LNCaP clone FGC (cell line): ENCODE measurements around the gene FAM13B.
"Not testable (repeated sequence)": the region's sequence is repeated elsewhere in the genome, so short reads cannot be mapped to it uniquely, and the experiment has no call there.

Experiments used
- DNase-seq: peaks from one replicate; pipeline ENCODE4 v3.0.0-alpha.2; 2011; ENCODE audit warnings: low read depth
- H3K4me3 ChIP-seq: 2 replicates; pipeline ENCODE4 v1.5.1; 2011; ENCODE audit warnings: mild to moderate bottlenecking, low read depth, low read length, control low read depth
- CTCF ChIP-seq: IDR thresholded peaks from 2 replicates; pipeline ENCODE4 v1.5.1; 2012; ENCODE audit warnings: mild to moderate bottlenecking; ENCODE audit not compliant: control insufficient read depth, insufficient read depth; ENCODE audit errors: extremely low read depth

FAM13B gene

GRCh38 chr5:138051441-138052296 lies 18.8 kb upstream of the FAM13B start:
- TF ChIP-seq CTCF = no peak
- DNase-seq = no peak
- H3K4me3 ChIP-seq = no peak overlapping the region

- H3K4me3 ChIP-seq, DNase-seq: not testable (repeated sequence)
Observed at GRCh38 chr5:138045283-138045682, 12.4 kb upstream of the FAM13B start.

- no peak overlapping the region for H3K4me3 ChIP-seq
- TF ChIP-seq CTCF = no peak
- DNase-seq = no peak
Observed at GRCh38 chr5:138038826-138039225, 5.9 kb upstream of the FAM13B start.

GRCh38 chr5:138037907-138038633 lies 5.2 kb upstream of the FAM13B start:
- no peak for DNase-seq
- no peak overlapping the region for H3K4me3 ChIP-seq
- no peak for TF ChIP-seq CTCF

- TF ChIP-seq CTCF = no peak
- no peak overlapping the region for H3K4me3 ChIP-seq
- no peak for DNase-seq
Observed at GRCh38 chr5:138037271-138037670, 4.4 kb upstream of the FAM13B start.

GRCh38 chr5:138035605-138036537 lies 3.0 kb upstream of the FAM13B start:
- peak; percentile 79 for DNase-seq
- no peak overlapping the region for H3K4me3 ChIP-seq
- peak; percentile 94 for TF ChIP-seq CTCF

- no peak for DNase-seq
- peak overlapping the region; percentile 87 for H3K4me3 ChIP-seq
- no peak for TF ChIP-seq CTCF
Observed at GRCh38 chr5:138033907-138034306, 1.0 kb upstream of the FAM13B start.
